GDM1 (cell line): ENCODE measurements around the gene C10orf67.

Source experiments
- DNase-seq: peaks from one replicate; lab custom pipeline; 2025; lab: John Stamatoyannopoulos, UW

Gene C10orf67

DNA sequence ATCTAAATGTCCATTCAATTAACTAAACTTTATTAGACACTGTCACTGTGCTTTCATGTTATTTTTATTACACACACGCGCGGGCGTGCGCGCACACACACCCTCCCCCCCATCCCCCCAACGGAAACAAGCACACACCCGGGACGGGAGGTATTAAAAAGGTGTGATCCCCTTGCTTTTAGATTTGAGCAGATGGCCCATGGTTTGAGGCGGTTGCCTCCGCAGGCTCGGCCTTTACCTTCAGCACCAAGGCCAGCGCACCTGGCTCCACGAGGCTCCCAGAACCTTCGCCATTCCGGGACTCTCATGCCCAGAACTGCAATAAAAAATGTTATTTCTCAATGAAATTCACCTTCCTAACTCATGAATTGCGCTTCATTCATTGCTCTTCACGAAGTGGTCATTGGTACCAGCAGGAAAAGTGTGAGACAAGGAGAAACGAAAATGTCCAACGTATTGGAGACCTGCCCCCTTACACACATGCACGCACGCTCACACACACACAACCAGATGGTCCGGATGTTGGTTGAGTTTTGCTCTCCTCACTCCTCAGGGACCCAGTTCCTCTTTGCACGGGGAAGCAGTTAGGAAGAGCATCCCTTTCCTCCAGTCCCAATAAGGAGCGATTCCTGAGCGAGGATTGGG is 173.2 kb downstream of the C10orf67 start:
- no peak for DNase-seq

DNA sequence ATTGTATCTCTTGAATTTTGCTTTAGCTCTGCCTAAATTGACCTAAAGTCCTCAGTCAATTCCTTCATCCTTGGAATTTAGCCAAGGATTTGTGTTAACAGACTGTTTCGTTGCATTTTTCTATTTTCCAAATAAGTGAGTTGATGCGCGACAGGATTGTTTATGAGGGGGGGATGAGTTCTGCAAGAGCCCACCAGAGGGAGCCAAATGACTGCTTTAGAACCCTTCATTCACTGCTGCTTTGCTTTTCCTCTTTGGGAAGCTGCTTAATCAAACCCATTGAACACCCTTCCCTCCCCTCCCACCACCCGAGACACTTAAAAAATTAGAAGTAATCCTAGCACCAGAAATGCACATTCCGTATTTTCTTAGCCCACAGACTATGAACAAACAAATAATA is 186.2 kb downstream of the C10orf67 start:
- peak; percentile 21 for DNase-seq

DNA sequence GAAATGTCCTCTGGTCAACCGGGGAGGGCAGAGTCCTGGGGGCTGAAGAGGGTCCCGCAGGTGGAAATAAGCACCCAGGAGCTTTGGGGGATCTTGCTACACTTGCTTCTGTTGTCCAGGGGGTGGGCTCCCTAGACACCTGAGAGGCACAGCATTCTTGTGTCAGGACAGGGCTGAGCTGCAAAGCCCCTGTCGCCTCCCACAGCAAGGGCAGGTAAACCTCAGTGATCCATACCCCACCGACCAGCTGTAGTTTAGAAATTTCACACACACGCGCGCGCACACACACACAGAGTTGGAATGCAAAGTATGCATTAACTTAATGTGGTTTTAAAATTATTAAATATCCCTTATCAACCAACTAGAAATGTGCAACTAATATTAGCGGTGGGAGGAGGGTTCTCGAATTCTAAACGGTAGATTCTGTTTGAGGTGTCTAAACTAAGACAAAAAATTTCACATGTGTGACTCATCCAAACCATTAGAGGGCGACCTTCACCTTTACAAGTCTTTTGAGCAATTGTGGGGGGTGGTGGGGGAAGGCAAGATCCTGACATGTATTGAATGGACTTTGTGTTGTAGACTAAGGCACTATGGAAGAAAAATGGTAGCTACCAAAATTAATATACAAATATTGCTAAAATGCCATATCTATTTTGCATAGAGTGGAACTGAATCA is 186.8 kb downstream of the C10orf67 start:
- DNase-seq, result peak; percentile 8

DNA sequence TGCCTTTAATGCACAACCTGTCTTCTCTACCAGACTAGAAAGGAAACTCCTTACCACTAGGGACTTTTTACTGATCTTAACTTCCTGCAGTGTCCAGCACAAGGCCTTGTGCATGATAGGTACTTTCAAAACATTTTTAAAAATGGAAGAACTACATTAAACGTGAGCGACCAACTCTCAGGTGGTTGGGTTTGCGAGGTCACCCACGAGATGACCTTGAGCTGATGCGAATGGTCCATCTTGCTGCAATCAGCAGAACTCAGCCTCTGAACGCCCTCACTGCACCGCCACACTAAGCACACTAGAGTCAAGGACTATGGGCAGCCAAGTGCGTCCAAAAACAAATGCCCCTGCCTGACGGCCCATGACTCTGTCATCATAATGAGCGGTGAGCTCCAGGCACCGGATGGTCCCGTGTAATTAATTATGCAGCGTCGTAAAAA is 187.3 kb downstream of the C10orf67 start:
- no peak for DNase-seq

DNA sequence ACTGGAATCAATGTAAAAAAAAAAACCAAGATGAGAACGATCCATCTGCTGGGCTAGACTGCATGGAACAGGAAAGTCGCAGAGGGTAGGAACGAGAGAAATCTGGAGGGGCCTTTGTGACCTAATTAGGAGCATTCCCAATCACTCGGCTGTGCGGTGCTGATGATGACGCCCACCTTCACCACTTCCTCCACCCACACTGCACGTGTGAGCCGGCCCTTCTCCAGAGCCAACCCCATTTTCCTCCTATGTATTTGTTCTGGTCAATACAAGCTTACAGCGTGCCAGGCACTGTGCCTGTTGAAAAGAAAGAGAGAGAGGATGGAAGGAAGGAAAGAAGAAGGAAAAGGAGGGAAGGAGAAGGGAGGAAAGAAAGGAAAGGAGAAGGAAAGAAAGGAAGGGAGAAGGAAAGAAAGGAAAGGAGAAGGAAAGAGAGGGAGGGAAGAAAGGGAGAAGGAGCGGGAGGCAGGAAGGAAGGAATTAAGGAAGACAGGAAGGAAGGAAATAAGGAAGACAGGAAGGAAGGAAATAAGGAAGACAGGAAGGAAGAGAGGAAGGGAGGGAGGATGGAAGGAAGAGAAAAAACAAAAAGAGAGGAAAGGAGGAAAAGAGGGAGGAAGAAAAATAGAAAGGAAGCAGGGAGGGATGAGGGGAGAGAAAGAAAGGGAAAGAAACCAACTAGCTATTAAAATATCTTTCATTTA is 188.0 kb downstream of the C10orf67 start:
- DNase-seq, result no peak

DNA sequence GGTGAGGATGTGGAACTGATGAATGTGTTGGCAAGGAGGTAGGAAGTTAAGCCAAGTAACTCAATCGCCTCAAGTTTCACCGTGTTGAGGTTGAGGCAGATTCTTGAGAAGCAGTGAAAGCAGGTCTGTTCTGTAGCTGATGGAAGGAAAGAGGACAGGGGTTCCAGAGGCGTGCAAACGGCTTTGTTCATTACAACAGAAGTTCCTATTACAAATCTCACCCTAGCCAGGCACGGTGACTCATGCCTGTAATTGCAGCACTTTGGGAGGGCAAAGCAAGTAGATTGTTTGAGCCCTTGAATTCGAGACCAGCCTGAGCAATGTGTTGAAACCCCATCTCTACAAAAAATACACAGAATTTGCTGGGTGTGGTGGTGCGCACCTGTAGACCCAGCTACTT is 189.4 kb downstream of the C10orf67 start:
- DNase-seq, result no peak
